ENCODE measurements around the gene GPD1.
A peak's percentile ranks its signal among the peaks of the same experiment; 100 is the strongest.

DNA sequence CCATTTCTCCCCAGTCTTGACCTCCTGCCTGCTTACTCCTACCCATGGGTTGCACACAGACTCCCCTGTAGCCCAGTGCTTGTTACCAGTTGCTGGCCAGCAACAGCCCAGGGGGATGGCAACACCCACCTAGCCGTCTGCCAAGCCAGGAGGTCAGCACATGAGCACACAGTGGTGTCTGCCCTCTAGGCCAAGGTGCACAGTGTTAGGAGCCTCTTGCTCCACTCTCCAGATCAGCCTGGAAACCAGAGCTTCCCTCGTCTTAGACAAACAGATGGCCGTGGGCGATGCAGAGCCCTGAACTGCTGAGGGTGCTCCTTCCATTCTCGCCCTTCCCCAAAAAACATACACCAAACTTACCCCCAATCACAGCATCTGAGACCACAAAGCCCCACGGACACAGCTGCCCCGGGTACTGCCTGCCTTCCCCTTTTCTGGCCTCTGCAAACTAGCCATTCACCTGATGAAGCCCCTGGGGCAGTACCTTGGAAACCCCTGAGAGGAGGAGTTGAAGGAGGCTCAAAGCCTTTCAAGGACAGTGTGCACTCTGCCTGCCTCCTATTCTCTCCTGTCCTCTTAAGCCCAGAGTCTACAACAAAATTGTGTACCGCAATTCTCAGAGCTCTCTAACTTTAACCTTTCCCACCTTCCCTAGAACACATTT lies 1.0 kb upstream of the GPD1 start:
- TF ChIP-seq, protein P1, sequence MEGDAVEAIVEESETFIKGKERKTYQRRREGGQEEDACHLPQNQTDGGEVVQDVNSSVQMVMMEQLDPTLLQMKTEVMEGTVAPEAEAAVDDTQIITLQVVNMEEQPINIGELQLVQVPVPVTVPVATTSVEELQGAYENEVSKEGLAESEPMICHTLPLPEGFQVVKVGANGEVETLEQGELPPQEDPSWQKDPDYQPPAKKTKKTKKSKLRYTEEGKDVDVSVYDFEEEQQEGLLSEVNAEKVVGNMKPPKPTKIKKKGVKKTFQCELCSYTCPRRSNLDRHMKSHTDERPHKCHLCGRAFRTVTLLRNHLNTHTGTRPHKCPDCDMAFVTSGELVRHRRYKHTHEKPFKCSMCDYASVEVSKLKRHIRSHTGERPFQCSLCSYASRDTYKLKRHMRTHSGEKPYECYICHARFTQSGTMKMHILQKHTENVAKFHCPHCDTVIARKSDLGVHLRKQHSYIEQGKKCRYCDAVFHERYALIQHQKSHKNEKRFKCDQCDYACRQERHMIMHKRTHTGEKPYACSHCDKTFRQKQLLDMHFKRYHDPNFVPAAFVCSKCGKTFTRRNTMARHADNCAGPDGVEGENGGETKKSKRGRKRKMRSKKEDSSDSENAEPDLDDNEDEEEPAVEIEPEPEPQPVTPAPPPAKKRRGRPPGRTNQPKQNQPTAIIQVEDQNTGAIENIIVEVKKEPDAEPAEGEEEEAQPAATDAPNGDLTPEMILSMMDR (IDR thresholded peaks at IDR 0.05): no peak
- TF ChIP-seq POLR2A (IDR thresholded peaks at IDR 0.05) (no peak), EP300 (IDR thresholded peaks at IDR 0.05) (peak in 1 of 2 donors; percentile 18)

Measured in tibial nerve (tissue), 4 donors.